IMR-90 (cell line): Measurements from ENCODE around the gene ANK3.

Experiments used
- CTCF ChIP-seq: conservative IDR thresholded peaks from 2 replicates; pipeline ENCODE4 v1.5.1; 2012; ENCODE audit warnings: mild to moderate bottlenecking, low read depth, low read length, improper control_type of control experiment
- MXI1 ChIP-seq: IDR thresholded peaks from 2 replicates; pipeline ENCODE4 v1.6.1; 2012; ENCODE audit warnings: low read depth, mild to moderate bottlenecking, low read length, moderate library complexity, borderline replicate concordance
- POLR2A ChIP-seq: IDR thresholded peaks from 2 replicates; pipeline ENCODE4 v1.6.1; 2012; ENCODE audit warnings: mild to moderate bottlenecking, low read depth, low read length
- RAD21 ChIP-seq: IDR thresholded peaks from 2 replicates; pipeline ENCODE4 v1.6.1; 2012; ENCODE audit warnings: low read length, improper control_type of control experiment
- RFX5 ChIP-seq: IDR thresholded peaks from 2 replicates; pipeline ENCODE4 v1.8.0; 2012; ENCODE audit warnings: low read depth, mild to moderate bottlenecking, low read length, moderate library complexity

- TF ChIP-seq CTCF = no peak
- TF ChIP-seq POLR2A = no peak
- TF ChIP-seq RAD21 = no peak
- no peak for TF ChIP-seq RFX5
- TF ChIP-seq MXI1 = no peak
These were observed 84.8 kb downstream of the ANK3 start for GRCh38 chr10:60304829-60305379.
